Stimulated activated effector memory CD8-positive, alpha-beta T cell treated with anti-CD3 and anti-CD28 coated beads, Interleukin-12 subunit alpha, Interleukin-12 subunit beta, amount 100 ng/mL, for 72 hours (primary cell): ENCODE measurements around the gene GPR39.
A peak's percentile ranks its signal among the peaks of the same experiment; 100 is the strongest.
"Not testable (repeated sequence)": the region's sequence is repeated elsewhere in the genome, so short reads cannot be mapped to it uniquely, and the experiment has no call there.

Experiments used
- ATAC-seq: fragments of 150-1000 bp; cut with Tn5 transposase; 2 replicates; pipeline ENCODE4 v1.10.0; 2021
- DNase-seq, 2 donors: peaks; one replicate each; pipeline ENCODE4 v3.0.0; 2021 to 2022; ENCODE audit warnings: low spot score in 2 of 2
- H3K27ac Mint-ChIP-seq: one replicate; pipeline ENCODE4 v1.8.0; 2022; ENCODE audit warnings: mild to moderate bottlenecking, mixed read lengths
- H3K36me3 Mint-ChIP-seq: one replicate; pipeline ENCODE4 v1.8.0; 2022; ENCODE audit warnings: mild to moderate bottlenecking, mixed read lengths
- H3K4me1 Mint-ChIP-seq: one replicate; pipeline ENCODE4 v1.8.0; 2022; ENCODE audit warnings: mixed read lengths
- H3K4me3 Mint-ChIP-seq: one replicate; pipeline ENCODE4 v1.8.0; 2022; ENCODE audit warnings: mild to moderate bottlenecking, mixed read lengths
- H3K9me3 Mint-ChIP-seq: one replicate; pipeline ENCODE4 v1.8.0; 2022; ENCODE audit warnings: mixed read lengths

Gene GPR39

GRCh38 chr2:132416723-132417395 is at the start of gene GPR39:
TSS of gene GPR39 (plus strand) at chr2:132416805.
- Mint-ChIP-seq H3K4me3 (no peak within 1 kb of the TSS), H3K9me3 (peaks cover 5% of the 10 kb centered on the region), H3K4me1 (no peaks in the 10 kb centered on the region), H3K27ac (no peak within 1 kb of the TSS), H3K36me3 (no peaks in the 10 kb centered on the region)
- ATAC-seq = peak; percentile 13
- no peak for DNase-seq

- Mint-ChIP-seq H3K27ac (no peak overlapping the region), H3K36me3 (no peaks in the 10 kb centered on the region), H3K4me3 (no peak overlapping the region), H3K9me3 (peaks cover 8% of the 10 kb centered on the region), H3K4me1 (no peaks in the 10 kb centered on the region)
- DNase-seq = no peak
- ATAC-seq = no peak
Observed at GRCh38 chr2:132368191-132368590, 48.4 kb upstream of the GPR39 start.

GRCh38 chr2:132372276-132372675 is 44.3 kb upstream of the GPR39 start:
- Mint-ChIP-seq H3K4me1 (no peaks in the 10 kb centered on the region), H3K4me3 (no peak overlapping the region), H3K27ac (no peak overlapping the region), H3K9me3 (peaks cover 2% of the 10 kb centered on the region), H3K36me3 (no peaks in the 10 kb centered on the region)
- ATAC-seq (no peak), DNase-seq (no peak)

- H3K4me3 Mint-ChIP-seq = no peak overlapping the region
- H3K36me3 Mint-ChIP-seq = no peaks in the 10 kb centered on the region
- DNase-seq (no peak), ATAC-seq (no peak)
- H3K9me3 Mint-ChIP-seq = peaks cover 2% of the 10 kb centered on the region
- H3K4me1 Mint-ChIP-seq = no peaks in the 10 kb centered on the region
- no peak overlapping the region for H3K27ac Mint-ChIP-seq
Observed at GRCh38 chr2:132373391-132374135, 43.0 kb upstream of the GPR39 start.

- H3K4me1 Mint-ChIP-seq = no peaks in the 10 kb centered on the region
- no peaks in the 10 kb centered on the region for H3K36me3 Mint-ChIP-seq
- no peak overlapping the region for H3K27ac Mint-ChIP-seq
- H3K9me3 Mint-ChIP-seq = peaks cover 2% of the 10 kb centered on the region
- DNase-seq (no peak), ATAC-seq (no peak)
- no peak overlapping the region for H3K4me3 Mint-ChIP-seq
Observed at GRCh38 chr2:132374151-132374550, 42.5 kb upstream of the GPR39 start.

- Mint-ChIP-seq H3K4me1 (no peaks in the 10 kb centered on the region), H3K9me3 (peaks cover 2% of the 10 kb centered on the region), H3K27ac (no peak overlapping the region), H3K36me3 (no peaks in the 10 kb centered on the region), H3K4me3 (no peak overlapping the region)
- DNase-seq (no peak), ATAC-seq (no peak)
Observed at GRCh38 chr2:132374551-132374950, 42.1 kb upstream of the GPR39 start.

GRCh38 chr2:132374961-132375360 is 41.6 kb upstream of the GPR39 start:
- ATAC-seq = no peak
- Mint-ChIP-seq H3K9me3 (peaks cover 2% of the 10 kb centered on the region), H3K27ac (no peak overlapping the region), H3K4me3 (no peak overlapping the region), H3K4me1 (no peaks in the 10 kb centered on the region), H3K36me3 (no peaks in the 10 kb centered on the region)
- DNase-seq = no peak

GRCh38 chr2:132381376-132381775 is 35.2 kb upstream of the GPR39 start:
- Mint-ChIP-seq H3K36me3 (no peaks in the 10 kb centered on the region), H3K27ac (no peak overlapping the region), H3K4me1 (no peaks in the 10 kb centered on the region), H3K9me3 (peaks cover 19% of the 10 kb centered on the region), H3K4me3 (no peak overlapping the region)
- ATAC-seq (no peak), DNase-seq (no peak)

GRCh38 chr2:132383956-132384355 is 32.6 kb upstream of the GPR39 start:
- ATAC-seq (no peak), DNase-seq (no peak)
- Mint-ChIP-seq H3K36me3 (no peaks in the 10 kb centered on the region), H3K27ac (no peak overlapping the region), H3K4me1 (no peaks in the 10 kb centered on the region), H3K4me3 (no peak overlapping the region), H3K9me3 (peaks cover 27% of the 10 kb centered on the region)

GRCh38 chr2:132384491-132385151 is 32.0 kb upstream of the GPR39 start:
- Mint-ChIP-seq H3K4me3 (no peak overlapping the region), H3K36me3 (no peaks in the 10 kb centered on the region), H3K27ac (no peak overlapping the region), H3K9me3 (peaks cover 27% of the 10 kb centered on the region), H3K4me1 (no peaks in the 10 kb centered on the region)
- ATAC-seq (no peak), DNase-seq (no peak)

- Mint-ChIP-seq H3K9me3 (peaks cover 24% of the 10 kb centered on the region), H3K36me3 (no peaks in the 10 kb centered on the region), H3K27ac (no peak overlapping the region), H3K4me1 (no peaks in the 10 kb centered on the region), H3K4me3 (no peak overlapping the region)
- no peak for DNase-seq
- no peak for ATAC-seq
Observed at GRCh38 chr2:132387126-132387525, 29.5 kb upstream of the GPR39 start.

- ATAC-seq (no peak), DNase-seq (no peak)
- no peaks in the 10 kb centered on the region for H3K4me1 Mint-ChIP-seq
- peaks cover 17% of the 10 kb centered on the region for H3K9me3 Mint-ChIP-seq
- H3K36me3 Mint-ChIP-seq = no peaks in the 10 kb centered on the region
- H3K4me3 Mint-ChIP-seq = no peak overlapping the region
- H3K27ac Mint-ChIP-seq = no peak overlapping the region
Observed at GRCh38 chr2:132390076-132390475, 26.5 kb upstream of the GPR39 start.

GRCh38 chr2:132391378-132391777 is 25.2 kb upstream of the GPR39 start:
- H3K9me3 Mint-ChIP-seq = peaks cover 17% of the 10 kb centered on the region
- no peak overlapping the region for H3K4me3 Mint-ChIP-seq
- DNase-seq (no peak), ATAC-seq (peak; percentile 11)
- H3K36me3 Mint-ChIP-seq = no peaks in the 10 kb centered on the region
- H3K27ac Mint-ChIP-seq = no peak overlapping the region
- no peaks in the 10 kb centered on the region for H3K4me1 Mint-ChIP-seq

GRCh38 chr2:132392221-132392620 is 24.4 kb upstream of the GPR39 start:
- no peak for DNase-seq
- H3K36me3 Mint-ChIP-seq = no peaks in the 10 kb centered on the region
- no peak for ATAC-seq
- H3K4me3 Mint-ChIP-seq = no peak overlapping the region
- H3K27ac Mint-ChIP-seq = no peak overlapping the region
- H3K9me3 Mint-ChIP-seq = peaks cover 15% of the 10 kb centered on the region
- H3K4me1 Mint-ChIP-seq = no peaks in the 10 kb centered on the region

GRCh38 chr2:132392879-132393278 is 23.7 kb upstream of the GPR39 start:
- Mint-ChIP-seq H3K4me3 (no peak overlapping the region), H3K9me3 (peaks cover 15% of the 10 kb centered on the region), H3K36me3 (no peaks in the 10 kb centered on the region), H3K4me1 (no peaks in the 10 kb centered on the region), H3K27ac (no peak overlapping the region)
- no peak for DNase-seq
- ATAC-seq = no peak

- H3K4me3 Mint-ChIP-seq, ATAC-seq, DNase-seq, H3K36me3 Mint-ChIP-seq, H3K4me1 Mint-ChIP-seq, H3K9me3 Mint-ChIP-seq, H3K27ac Mint-ChIP-seq: not testable (repeated sequence)
Observed at GRCh38 chr2:132397042-132397441, 19.6 kb upstream of the GPR39 start.
